ENCODE data around the gene HOPX. TPM values are rescaled to one million over a fixed set of nuclear protein-coding genes. Genes with fewer than 3 reads are reported as not detected.

The HOPX gene
- total RNA-seq, 1 experiment from 2014 or later, result 0.26 TPM

GRCh38 chr4:56674984-56675383 is 6.1 kb downstream of the HOPX start (continued):
- no peak for TF ChIP-seq CREB1 (CRISPR knock-in tag; IDR thresholded peaks at IDR 0.05)
- no peak for TF ChIP-seq TEAD4 (CRISPR knock-in tag; IDR thresholded peaks at IDR 0.05)
- TF ChIP-seq SMAD4 (CRISPR knock-in tag; IDR thresholded peaks at IDR 0.05), result no peak
- TF ChIP-seq GABPB1 (CRISPR knock-in tag; IDR thresholded peaks at IDR 0.05), result no peak
- no peak for TF ChIP-seq TEAD1 (CRISPR knock-in tag; IDR thresholded peaks at IDR 0.05)
- no peak for TF ChIP-seq PREB (CRISPR knock-in tag; IDR thresholded peaks at IDR 0.05; ENCODE audit: borderline replicate concordance)
- TF ChIP-seq, protein P1, sequence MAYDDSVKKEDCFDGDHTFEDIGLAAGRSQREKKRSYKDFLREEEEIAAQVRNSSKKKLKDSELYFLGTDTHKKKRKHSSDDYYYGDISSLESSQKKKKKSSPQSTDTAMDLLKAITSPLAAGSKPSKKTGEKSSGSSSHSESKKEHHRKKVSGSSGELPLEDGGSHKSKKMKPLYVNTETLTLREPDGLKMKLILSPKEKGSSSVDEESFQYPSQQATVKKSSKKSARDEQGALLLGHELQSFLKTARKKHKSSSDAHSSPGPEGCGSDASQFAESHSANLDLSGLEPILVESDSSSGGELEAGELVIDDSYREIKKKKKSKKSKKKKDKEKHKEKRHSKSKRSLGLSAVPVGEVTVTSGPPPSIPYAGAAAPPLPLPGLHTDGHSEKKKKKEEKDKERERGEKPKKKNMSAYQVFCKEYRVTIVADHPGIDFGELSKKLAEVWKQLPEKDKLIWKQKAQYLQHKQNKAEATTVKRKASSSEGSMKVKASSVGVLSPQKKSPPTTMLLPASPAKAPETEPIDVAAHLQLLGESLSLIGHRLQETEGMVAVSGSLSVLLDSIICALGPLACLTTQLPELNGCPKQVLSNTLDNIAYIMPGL (CRISPR knock-in tag; IDR thresholded peaks at IDR 0.05), result no peak
- TF ChIP-seq ATF6 (CRISPR knock-in tag; IDR thresholded peaks at IDR 0.05), result no peak

- Mint-ChIP-seq H3K36me3 (no peaks in the 10 kb centered on the region), H3K4me3 (no peak overlapping the region), H3K27me3 (ENCODE audit: low read depth) (peaks cover 16% of the 10 kb centered on the region), H3K9me3 (no peaks in the 10 kb centered on the region), H3K27ac (no peak overlapping the region), H3K4me1 (no peaks in the 10 kb centered on the region)
- POLR2A ChIA-PET, result no interaction called here
- no peak for ATAC-seq
- TF ChIP-seq, protein P2, sequence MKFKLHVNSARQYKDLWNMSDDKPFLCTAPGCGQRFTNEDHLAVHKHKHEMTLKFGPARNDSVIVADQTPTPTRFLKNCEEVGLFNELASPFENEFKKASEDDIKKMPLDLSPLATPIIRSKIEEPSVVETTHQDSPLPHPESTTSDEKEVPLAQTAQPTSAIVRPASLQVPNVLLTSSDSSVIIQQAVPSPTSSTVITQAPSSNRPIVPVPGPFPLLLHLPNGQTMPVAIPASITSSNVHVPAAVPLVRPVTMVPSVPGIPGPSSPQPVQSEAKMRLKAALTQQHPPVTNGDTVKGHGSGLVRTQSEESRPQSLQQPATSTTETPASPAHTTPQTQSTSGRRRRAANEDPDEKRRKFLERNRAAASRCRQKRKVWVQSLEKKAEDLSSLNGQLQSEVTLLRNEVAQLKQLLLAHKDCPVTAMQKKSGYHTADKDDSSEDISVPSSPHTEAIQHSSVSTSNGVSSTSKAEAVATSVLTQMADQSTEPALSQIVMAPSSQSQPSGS (CRISPR knock-in tag; IDR thresholded peaks at IDR 0.05; ENCODE audit: borderline replicate concordance, low read depth), result no peak
- TF ChIP-seq MAX (CRISPR knock-in tag; IDR thresholded peaks at IDR 0.05) (no peak), TEAD1 (CRISPR knock-in tag; IDR thresholded peaks at IDR 0.05) (no peak), FOXJ3 (CRISPR knock-in tag; IDR thresholded peaks at IDR 0.05; ENCODE audit: borderline replicate concordance) (no peak), MYBL2 (CRISPR knock-in tag; IDR thresholded peaks at IDR 0.05) (no peak)
- TF ChIP-seq, protein P3, sequence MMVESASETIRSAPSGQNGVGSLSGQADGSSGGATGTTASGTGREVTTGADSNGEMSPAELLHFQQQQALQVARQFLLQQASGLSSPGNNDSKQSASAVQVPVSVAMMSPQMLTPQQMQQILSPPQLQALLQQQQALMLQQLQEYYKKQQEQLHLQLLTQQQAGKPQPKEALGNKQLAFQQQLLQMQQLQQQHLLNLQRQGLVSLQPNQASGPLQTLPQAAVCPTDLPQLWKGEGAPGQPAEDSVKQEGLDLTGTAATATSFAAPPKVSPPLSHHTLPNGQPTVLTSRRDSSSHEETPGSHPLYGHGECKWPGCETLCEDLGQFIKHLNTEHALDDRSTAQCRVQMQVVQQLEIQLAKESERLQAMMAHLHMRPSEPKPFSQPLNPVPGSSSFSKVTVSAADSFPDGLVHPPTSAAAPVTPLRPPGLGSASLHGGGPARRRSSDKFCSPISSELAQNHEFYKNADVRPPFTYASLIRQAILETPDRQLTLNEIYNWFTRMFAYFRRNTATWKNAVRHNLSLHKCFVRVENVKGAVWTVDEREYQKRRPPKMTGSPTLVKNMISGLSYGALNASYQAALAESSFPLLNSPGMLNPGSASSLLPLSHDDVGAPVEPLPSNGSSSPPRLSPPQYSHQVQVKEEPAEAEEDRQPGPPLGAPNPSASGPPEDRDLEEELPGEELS (CRISPR knock-in tag; IDR thresholded peaks at IDR 0.05), result no peak
- DNase-seq (ENCODE audit: low spot score), result no peak
- CTCF ChIA-PET, result interaction anchor here (1.4 kb wide), 2 partner anchors 128 to 165 kb away, joined by 4 to 8 read pairs; no protein-coding TSS in a partner anchor
Observed at GRCh38 chr4:56671860-56672259, 9.2 kb downstream of the HOPX start.

DNA sequence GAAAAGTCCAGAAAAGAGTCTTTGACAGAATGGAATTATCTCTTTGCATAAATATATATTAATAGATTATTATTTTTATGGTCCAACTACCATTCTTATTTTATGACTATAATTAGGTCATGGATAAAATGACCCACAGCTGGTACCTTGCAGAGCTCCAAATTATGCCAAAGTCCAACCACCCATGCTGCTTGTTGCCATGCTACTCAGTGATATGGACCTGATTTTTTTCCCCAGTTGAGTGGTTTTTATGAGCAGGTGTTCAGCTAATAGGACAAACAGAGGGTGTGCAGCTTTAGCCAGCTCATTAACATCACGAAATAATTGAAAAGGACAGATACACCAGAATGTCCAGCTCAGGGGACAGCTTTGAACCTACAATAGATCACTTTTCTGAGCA is 9.7 kb downstream of the HOPX start:
- Mint-ChIP-seq H3K9me3 (no peaks in the 10 kb centered on the region), H3K27me3 (ENCODE audit: low read depth) (peaks cover 21% of the 10 kb centered on the region), H3K27ac (no peak overlapping the region), H3K4me3 (no peak overlapping the region), H3K36me3 (no peaks in the 10 kb centered on the region), H3K4me1 (no peaks in the 10 kb centered on the region)
- POLR2A ChIA-PET, result no interaction called here
- no peak for ATAC-seq
- no peak for DNase-seq (ENCODE audit: low spot score)
- CTCF ChIA-PET, result interaction anchor here (1.4 kb wide), 2 partner anchors 129 to 165 kb away, joined by 4 to 8 read pairs; no protein-coding TSS in a partner anchor
- TF ChIP-seq NR3C1 (CRISPR knock-in tag; conservative IDR thresholded peaks at IDR 0.05; ENCODE audit: low read depth) (no peak), NFE2L1 (CRISPR knock-in tag; IDR thresholded peaks at IDR 0.05) (no peak), ZNF532 (CRISPR knock-in tag; IDR thresholded peaks at IDR 0.05; ENCODE audit: borderline replicate concordance) (no peak), CREM (CRISPR knock-in tag; IDR thresholded peaks at IDR 0.05) (no peak), EMX1 (CRISPR knock-in tag; IDR thresholded peaks at IDR 0.05) (no peak)
- TF ChIP-seq, protein P4, sequence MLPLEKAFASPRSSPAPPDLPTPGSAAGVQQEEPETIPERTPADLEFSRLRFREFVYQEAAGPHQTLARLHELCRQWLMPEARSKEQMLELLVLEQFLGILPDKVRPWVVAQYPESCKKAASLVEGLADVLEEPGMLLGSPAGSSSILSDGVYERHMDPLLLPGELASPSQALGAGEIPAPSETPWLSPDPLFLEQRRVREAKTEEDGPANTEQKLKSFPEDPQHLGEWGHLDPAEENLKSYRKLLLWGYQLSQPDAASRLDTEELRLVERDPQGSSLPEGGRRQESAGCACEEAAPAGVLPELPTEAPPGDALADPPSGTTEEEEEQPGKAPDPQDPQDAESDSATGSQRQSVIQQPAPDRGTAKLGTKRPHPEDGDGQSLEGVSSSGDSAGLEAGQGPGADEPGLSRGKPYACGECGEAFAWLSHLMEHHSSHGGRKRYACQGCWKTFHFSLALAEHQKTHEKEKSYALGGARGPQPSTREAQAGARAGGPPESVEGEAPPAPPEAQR (CRISPR knock-in tag; IDR thresholded peaks at IDR 0.05), result no peak

Data from WTC11 (cell line).